HG03045 (cell line): ENCODE results near the gene RMI1.
"Not testable (repeated sequence)": the region's sequence is repeated elsewhere in the genome, so short reads cannot be mapped to it uniquely, and the experiment has no call there.

ENCODE experiments used
- ATAC-seq: cut with Tn5 transposase; IDR thresholded peaks from one replicate; pipeline ENCODE4 v1.9.1; 2021; ENCODE audit warnings: mild to moderate bottlenecking, moderate library complexity; ENCODE audit not compliant: unreplicated experiment

Gene RMI1

DNA sequence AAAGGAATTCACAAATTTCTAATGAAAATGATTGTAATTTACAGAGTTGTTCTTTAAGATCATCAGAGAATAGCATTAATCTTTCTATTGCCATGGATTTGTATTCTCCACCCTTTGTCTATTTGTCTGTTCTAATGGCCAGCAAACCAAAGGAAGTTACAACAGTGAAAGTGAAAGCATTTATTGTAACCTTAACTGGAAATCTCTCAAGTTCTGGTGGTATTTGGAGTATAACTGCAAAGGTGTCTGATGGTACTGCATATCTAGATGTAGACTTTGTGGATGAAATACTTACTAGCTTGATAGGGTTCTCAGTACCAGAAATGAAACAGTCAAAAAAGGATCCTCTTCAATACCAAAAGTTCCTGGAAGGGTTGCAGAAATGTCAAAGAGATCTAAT, 21.7 kb downstream of the RMI1 start:
- ATAC-seq, result peak; percentile 55

DNA sequence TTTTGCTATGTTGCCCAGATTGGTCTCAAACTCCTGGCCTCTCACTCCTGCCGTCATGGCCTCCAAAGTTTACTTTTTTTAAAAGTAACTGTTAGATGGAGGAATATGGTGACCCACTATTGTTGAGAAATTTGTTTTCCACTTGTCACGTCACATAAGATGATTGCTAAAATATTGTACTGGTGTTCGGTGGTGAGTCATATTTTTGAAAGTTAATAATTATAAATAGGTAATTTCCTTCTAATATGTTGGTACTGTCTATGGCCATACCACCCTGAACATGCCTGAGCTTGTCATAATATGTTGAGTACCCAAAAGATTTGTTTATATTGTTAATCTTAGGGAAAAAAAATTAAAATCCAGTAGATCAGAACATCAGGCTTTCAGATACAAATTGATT, 22.6 kb downstream of the RMI1 start:
- no peak for ATAC-seq

GRCh38 chr9:84007662-84008061, 27.1 kb downstream of the RMI1 start:
- ATAC-seq, result no peak

DNA sequence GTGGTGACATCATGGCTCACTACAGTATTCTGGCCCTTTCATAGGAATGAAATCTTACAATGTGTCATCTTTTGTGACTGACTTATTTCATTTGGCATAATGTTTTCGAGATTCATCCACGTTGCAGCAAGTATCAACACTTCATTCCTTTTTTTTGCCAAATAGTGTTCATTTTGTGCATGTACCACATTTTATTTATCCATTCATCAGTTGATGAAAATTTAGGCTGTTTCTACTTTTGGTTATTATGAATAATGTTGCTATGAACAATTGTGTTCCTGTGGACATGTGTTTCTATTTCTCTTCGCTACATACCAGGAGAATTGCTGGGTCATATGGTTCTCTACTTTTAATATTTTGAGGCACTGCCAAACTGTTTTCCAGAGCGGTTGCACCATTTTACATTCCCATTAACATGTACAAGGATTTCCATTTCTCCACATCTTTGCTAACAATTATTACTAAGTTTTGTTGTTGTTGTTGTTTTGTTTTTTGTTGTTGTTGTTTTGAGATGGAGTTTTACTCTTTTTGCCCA, 43.5 kb downstream of the RMI1 start:
- ATAC-seq, result no peak

DNA sequence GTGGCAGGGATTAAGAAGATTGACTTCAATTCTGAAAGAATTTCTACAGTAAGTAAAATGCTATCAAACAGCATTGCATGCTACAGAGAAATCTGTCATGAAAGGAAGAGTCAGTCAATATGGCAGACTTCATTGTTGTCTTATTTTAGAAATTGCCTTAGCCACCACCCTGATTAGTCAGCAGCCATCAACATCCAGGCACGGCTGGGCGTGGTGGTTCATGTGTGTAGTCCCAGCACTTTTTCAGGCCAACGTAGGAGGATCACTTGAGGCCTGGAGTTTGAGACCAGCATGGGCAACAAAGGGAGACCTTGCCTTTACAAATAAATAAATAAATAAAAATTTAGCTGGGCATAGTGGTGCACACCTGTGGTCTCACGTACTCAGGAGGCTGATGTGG, 46.6 kb downstream of the RMI1 start:
- no peak for ATAC-seq

GRCh38 chr9:84031534-84031933, 50.9 kb downstream of the RMI1 start:
- ATAC-seq, result no peak

GRCh38 chr9:84041857-84042256, 61.3 kb downstream of the RMI1 start:
- not testable (repeated sequence) for ATAC-seq

DNA sequence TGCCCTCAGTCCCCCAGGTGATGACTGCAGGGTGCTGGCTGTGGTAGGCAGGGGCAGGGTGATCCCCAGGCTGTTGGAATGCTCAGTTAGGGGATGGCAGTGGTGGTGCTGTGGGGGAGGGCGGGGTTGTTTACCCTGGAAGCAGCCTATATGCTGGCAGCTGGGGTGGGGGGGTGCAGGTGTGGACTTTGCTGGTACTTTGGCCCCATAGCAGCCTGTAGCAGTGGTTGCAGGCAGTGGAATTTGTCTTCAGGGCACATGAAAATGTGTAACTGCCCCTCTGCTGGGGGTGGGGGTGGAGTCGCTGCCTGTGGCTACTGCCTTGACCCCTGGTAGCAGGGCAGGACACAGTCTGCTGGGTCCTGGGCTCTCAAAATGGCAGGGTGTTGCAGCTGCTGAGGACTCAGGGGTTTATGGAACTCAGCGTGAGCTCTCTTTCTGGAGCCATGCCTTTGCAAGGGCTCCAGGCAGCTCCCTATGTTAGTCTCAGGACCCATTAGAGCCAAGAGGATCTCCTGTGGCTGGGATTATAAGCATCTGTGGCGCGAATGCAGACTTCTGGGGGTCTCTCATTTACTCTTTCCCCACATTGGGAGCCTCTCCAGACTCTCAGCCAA, 65.0 kb downstream of the RMI1 start:
- ATAC-seq, result no peak
